A673 (cell line): ENCODE data around the gene PSMA7. TPM values are rescaled to one million over a fixed set of nuclear protein-coding genes. Genes with fewer than 3 reads are reported as not detected.

Experiments used
- BruUV-seq: library from RNA; stranded (reverse); fragments of 400-500 nt; replicated peaks from 2 replicates; lab custom pipeline; 2021; lab: Mats Ljungman, UMichigan
- CTCF ChIA-PET: fragments of 300-600 bp; sonication (Branson Sonifier 250); formaldehyde crosslinking; loops from one replicate; lab custom pipeline; 2022; ENCODE audit warnings: antibody characterized with exemption; lab: Charles Lee
- POLR2A ChIA-PET: fragments of 300-600 bp; sonication (Branson Sonifier 250); formaldehyde crosslinking; loops from one replicate; lab custom pipeline; 2022; ENCODE audit warnings: antibody characterized with exemption; ENCODE audit not compliant: low non-redundant PET; lab: Charles Lee
- DNase-seq: peaks from one replicate; pipeline ENCODE4 v3.0.0-alpha.2; 2015; ENCODE audit warnings: low spot score
- H3K27ac ChIP-seq: fragments of 200-600 bp; sonication (generic); 2 replicates; pipeline ENCODE4 v1.5.1; 2016; ENCODE audit warnings: mixed run types, low read depth, mild to moderate bottlenecking, mixed read lengths, antibody characterized with exemption, low read length; ENCODE audit not compliant: poor library complexity, severe bottlenecking
- H3K27me3 ChIP-seq: fragments of 200-600 bp; sonication (generic); replicated peaks from 2 replicates; pipeline ENCODE4 v1.6.1; 2017; ENCODE audit warnings: mixed run types, low read depth, mild to moderate bottlenecking, mixed read lengths, antibody characterized with exemption, low read length; ENCODE audit not compliant: insufficient read depth, poor library complexity
- H3K36me3 ChIP-seq: fragments of 200-600 bp; sonication (generic); 2 replicates; pipeline ENCODE4 v1.6.1; 2016; ENCODE audit warnings: mixed run types, mild to moderate bottlenecking, mixed read lengths, antibody characterized with exemption, low read length; ENCODE audit not compliant: insufficient read depth, poor library complexity, severe bottlenecking
- H3K4me1 ChIP-seq: fragments of 200-600 bp; sonication (generic); 2 replicates; pipeline ENCODE4 v1.6.1; 2017; ENCODE audit warnings: mixed run types, mild to moderate bottlenecking, mixed read lengths, antibody characterized with exemption, low read length; ENCODE audit not compliant: insufficient read depth, poor library complexity, severe bottlenecking
- H3K4me3 ChIP-seq: fragments of 200-600 bp; sonication (generic); 2 replicates; pipeline ENCODE4 v1.5.1; 2016; ENCODE audit warnings: low read depth, mixed run types, mild to moderate bottlenecking, mixed read lengths, low read length; ENCODE audit not compliant: poor library complexity, severe bottlenecking
- H3K9me3 ChIP-seq: fragments of 200-600 bp; sonication (generic); 2 replicates; pipeline ENCODE4 v1.6.1; 2016; ENCODE audit warnings: mixed run types, low read depth, mild to moderate bottlenecking, mixed read lengths, antibody characterized with exemption, low read length; ENCODE audit not compliant: poor library complexity, severe bottlenecking
- EZH2 ChIP-seq: fragments of 200-600 bp; sonication (generic); IDR thresholded peaks from 2 replicates; pipeline ENCODE4 v1.6.1; 2017; ENCODE audit warnings: borderline replicate concordance, low read depth, mild to moderate bottlenecking, mixed read lengths, antibody characterized with exemption, low read length; ENCODE audit not compliant: poor library complexity, severe bottlenecking
- intact Hi-C: fragments of 100-400 bp; cut with micrococcal nuclease; formaldehyde crosslinking; loops from one replicate; pipeline ENCODE4 v1.10.0; 2022; ENCODE audit not compliant: unreplicated experiment
- total RNA-seq: library from RNA; stranded (reverse); gene quantifications from 2 replicates; pipeline ENCODE4 v1.2.3, GENCODE V29; 2021
- TF ChIP-seq, protein P1 (sequence below): fragments of 300-800, 200-600 bp; sonication (generic); conservative IDR thresholded peaks from 2 replicates; pipeline ENCODE4 v1.5.1; 2017; ENCODE audit warnings: low read depth, mild to moderate bottlenecking, antibody characterized with exemption, low read length, moderate library complexity, mixed read lengths

Gene PSMA7
- total RNA-seq, 1 experiment from 2014 or later: 593 TPM

DNA sequence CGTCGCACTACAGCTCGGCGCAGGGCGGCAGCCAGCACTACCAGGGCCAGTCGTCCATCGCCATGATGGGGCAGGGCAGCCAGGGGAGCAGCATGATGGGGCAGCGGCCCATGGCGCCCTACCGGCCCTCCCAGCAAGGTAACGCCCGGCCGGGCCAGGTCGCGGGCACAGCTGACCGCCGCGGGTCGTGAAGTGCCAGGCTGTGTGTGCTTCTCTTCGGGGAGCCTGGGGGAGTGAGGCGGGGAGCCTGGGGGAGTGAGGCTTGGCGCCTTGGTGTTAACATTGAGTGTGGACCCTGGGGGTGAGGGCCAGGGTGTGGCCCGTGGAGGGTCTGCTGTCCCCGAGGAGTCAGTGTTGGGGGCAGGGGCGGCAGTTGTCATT is 20.3 kb upstream of the PSMA7 start:
- Histone ChIP-seq H3K27ac (no peak overlapping the region), H3K27me3 (no peaks in the 10 kb centered on the region), H3K4me1 (peaks cover 10% of the 10 kb centered on the region), H3K36me3 (peaks cover 45% of the 10 kb centered on the region), H3K4me3 (no peak overlapping the region), H3K9me3 (no peaks in the 10 kb centered on the region)
- DNase-seq: no peak
- no peak for TF ChIP-seq EZH2
- TF ChIP-seq, protein P1, sequence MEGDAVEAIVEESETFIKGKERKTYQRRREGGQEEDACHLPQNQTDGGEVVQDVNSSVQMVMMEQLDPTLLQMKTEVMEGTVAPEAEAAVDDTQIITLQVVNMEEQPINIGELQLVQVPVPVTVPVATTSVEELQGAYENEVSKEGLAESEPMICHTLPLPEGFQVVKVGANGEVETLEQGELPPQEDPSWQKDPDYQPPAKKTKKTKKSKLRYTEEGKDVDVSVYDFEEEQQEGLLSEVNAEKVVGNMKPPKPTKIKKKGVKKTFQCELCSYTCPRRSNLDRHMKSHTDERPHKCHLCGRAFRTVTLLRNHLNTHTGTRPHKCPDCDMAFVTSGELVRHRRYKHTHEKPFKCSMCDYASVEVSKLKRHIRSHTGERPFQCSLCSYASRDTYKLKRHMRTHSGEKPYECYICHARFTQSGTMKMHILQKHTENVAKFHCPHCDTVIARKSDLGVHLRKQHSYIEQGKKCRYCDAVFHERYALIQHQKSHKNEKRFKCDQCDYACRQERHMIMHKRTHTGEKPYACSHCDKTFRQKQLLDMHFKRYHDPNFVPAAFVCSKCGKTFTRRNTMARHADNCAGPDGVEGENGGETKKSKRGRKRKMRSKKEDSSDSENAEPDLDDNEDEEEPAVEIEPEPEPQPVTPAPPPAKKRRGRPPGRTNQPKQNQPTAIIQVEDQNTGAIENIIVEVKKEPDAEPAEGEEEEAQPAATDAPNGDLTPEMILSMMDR: no peak
- CTCF ChIA-PET: no interaction called here
- POLR2A ChIA-PET: interaction anchor here (0.5 kb wide), 1 partner anchor 119 kb away, joined by 3 read pairs; no protein-coding TSS in a partner anchor
- BruUV-seq: no TSS peak
- intact Hi-C loops: no loop called here

DNA sequence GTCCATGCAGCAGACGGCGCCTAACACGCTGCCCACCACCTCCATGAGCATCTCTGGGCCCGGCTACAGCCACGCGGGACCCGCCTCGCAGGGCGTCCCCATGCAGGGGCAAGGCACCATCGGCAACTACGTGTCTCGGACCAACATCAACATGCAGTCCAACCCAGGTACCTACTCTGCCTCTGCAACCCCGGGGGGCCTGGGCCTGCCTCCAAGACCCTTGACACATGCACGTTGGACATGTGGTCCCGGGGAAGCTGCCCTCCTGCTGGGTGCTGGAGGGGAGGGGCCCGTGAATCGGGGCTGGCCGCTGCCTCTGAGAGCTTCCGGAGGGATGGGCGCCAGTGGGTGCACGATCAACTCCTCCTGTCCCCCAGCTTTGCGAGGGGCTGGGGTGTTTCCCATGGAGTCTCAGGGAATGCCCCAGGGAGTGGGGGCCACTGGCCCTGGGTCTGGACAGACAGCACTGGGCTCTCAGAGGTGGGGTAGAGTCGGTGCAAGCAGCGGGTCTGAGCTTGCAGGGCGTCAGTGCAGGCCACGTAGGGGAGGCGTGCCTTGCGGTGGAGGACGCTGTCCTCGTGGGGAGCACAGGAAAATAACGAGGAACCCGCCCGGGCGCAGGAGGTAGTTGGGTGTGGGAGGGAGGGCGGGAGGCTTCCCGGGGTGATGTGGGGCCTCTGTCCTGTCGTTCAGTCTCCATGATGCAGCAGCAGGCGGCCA is 19.7 kb upstream of the PSMA7 start:
- Histone ChIP-seq H3K9me3 (no peaks in the 10 kb centered on the region), H3K27me3 (no peaks in the 10 kb centered on the region), H3K27ac (no peak overlapping the region), H3K36me3 (peaks cover 40% of the 10 kb centered on the region), H3K4me1 (peaks cover 10% of the 10 kb centered on the region), H3K4me3 (no peak overlapping the region)
- ChIA-PET CTCF (no interaction called here), POLR2A (no interaction called here)
- no TSS peak for BruUV-seq
- no peak for TF ChIP-seq EZH2
- TF ChIP-seq, protein P1: no peak
- DNase-seq: no peak
- intact Hi-C loops: no loop called here

GRCh38 chr20:62161347-62161746 is 18.2 kb upstream of the PSMA7 start:
- Histone ChIP-seq H3K4me1 (peaks cover 8% of the 10 kb centered on the region), H3K9me3 (no peaks in the 10 kb centered on the region), H3K27ac (no peak overlapping the region), H3K36me3 (peaks cover 35% of the 10 kb centered on the region), H3K4me3 (no peak overlapping the region), H3K27me3 (no peaks in the 10 kb centered on the region)
- TF ChIP-seq, protein P1: no peak
- no peak for TF ChIP-seq EZH2
- no TSS peak for BruUV-seq
- ChIA-PET POLR2A (no interaction called here), CTCF (no interaction called here)
- DNase-seq: no peak
- intact Hi-C loops: no loop called here
